NCI-H1105 treated with DMSO at 0.1 percent for 48 hours (cell line): ENCODE data around the gene SLBP.

ENCODE experiments used
- DNase-seq: peaks from one replicate; lab custom pipeline; 2025; lab: John Stamatoyannopoulos, UW

Gene SLBP

DNA sequence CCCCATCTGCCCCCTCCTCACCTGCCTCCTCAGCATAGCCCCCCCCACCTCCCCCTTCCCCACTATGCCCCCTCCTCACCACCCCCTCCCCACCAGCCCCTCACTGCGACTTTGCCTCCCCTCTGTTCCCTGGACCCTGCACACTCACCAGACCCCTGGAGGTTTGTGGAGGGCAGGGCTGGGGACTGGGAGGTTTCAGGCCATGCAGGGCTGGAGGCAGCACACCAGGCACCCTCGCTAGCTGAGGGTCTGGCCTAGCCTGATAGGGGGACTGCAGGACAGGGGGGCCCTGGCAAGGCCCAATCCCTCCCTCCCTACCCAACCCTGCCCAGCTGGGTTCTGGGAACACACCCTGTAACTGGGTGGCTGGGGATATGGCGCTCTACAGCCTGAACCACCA, 37.3 kb upstream of the SLBP start:
- no peak for DNase-seq

- DNase-seq, result peak; percentile 39
These were observed 36.4 kb upstream of the SLBP start for GRCh38 chr4:1748465-1748995.

GRCh38 chr4:1747603-1747967, 35.5 kb upstream of the SLBP start:
- DNase-seq, result no peak

- no peak for DNase-seq
These were observed 34.9 kb upstream of the SLBP start for GRCh38 chr4:1746919-1747602.

DNA sequence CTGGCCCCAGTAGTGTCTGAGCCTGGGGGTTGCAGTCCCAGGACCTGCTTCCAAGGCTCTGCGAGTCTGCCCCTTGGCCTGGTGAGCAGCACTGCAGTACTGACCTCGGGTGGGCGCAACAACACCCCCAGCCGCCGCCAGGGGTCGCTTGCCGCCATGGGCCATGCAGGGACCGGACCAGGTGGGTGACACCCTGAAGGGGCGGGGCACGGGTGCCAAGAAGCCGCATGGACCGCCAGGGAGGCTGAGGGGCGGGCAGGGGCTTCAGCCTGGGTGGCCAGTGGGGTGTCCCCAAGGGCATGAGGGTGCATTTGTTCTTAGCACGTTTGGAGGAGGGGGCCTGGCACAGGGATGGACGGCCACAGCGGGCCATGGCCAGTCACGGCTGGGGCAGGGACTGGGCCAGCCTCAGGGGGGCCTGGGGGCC, 34.2 kb upstream of the SLBP start:
- peak; percentile 26 for DNase-seq

DNA sequence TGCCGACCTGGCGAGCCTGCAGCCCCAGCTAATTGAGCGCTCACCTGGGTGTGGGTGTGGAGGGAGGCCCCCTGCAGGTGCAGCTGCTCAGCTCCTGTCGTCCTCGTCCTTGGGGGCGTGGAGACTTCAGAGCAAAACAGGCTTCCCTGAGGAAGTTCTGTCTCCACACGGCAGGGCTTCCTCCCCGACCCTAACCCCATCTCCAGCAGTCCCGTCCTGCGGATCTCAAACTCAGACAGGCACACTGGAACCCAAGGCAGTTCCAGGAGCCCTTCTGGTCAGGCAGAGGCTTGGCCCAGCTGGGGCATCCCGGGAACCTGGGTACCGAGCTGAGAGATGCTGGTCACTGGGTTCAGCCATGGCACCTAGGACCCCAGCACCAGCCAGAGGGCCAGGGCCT, 33.6 kb upstream of the SLBP start:
- DNase-seq, result no peak

DNA sequence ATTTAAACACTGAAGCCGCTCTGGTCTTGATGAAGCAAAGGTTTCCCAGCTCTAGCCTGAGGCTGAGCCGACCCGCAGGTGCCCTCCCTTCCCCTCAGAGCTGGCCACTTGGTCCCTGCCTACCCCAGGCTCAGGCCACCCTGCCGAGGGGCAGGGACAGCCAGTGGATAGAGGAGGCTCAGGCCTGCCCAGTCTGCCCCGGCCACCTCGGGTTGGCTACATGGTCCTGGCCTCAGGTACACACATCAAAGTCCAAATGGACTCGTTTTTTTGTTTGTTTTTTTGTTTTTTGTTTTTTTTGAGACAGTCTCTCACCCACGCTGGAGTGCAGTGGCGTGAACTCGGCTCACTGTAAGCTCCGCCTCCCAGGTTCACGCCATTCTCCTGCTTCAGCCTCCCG, 33.0 kb upstream of the SLBP start:
- DNase-seq, result no peak

- no peak for DNase-seq
These were observed 32.4 kb upstream of the SLBP start for GRCh38 chr4:1744552-1744951.

DNA sequence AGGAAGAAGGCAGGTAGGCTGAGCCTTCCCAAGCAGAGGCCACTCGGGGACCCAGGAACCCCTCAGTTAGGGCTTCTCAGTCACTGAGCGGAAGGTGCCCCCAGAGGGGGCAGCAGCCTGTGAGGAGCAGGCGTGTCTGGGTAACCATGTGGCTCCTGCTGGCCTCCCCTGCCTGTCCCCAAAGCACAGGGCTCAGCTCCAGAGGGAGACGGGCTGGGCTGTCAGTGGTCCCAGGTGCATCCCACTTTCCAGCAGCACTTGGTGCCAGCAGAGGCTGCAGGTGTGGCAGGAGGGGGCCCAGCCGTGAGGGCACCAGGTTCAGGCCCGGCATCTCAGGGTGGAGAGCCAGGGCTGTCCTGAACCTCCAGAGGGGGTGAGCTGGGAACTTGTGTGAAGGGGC, 31.9 kb upstream of the SLBP start:
- DNase-seq, result no peak

DNA sequence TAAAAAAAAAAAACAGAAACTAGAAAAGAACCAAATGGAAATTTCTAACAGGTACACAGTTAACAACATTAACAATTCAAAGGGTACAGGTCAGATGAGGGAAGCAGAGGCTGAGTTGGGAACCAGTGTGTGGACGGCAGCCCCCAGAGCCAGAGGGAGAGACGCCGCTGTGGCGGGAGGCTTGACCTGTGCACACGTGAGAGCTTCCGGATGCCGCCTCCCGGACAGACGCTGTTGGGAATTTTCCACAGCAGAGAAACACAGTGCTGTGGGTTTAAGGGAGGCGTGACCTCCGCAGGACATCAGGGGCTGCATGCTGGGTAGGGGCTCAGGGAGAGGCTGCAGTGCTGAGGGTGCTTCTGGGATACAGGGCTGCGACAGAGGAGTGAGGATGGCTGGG, 31.4 kb upstream of the SLBP start:
- DNase-seq, result no peak

GRCh38 chr4:1741208-1741607, 29.1 kb upstream of the SLBP start:
- no peak for DNase-seq

GRCh38 chr4:1740021-1740545, 28.0 kb upstream of the SLBP start:
- no peak for DNase-seq

DNA sequence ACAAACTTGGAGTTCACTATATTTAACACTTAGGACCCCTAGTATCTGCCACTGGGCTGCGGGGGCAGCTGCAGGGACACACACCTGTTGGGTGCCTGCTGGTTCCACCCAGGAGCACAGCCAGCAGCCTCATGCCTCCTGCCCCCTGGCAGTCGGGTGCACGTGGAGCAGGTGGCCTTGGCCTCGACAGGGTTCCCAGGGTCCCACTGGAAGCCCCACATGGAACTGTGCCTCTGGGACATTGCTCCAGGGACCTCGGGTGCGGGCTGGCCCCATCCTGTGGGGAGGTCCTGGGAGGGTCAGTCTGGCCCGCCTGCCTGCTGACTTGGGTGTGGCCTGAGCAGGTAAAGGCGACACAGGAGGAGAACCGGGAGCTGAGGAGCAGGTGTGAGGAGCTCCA, 27.2 kb upstream of the SLBP start:
- DNase-seq, result no peak

DNA sequence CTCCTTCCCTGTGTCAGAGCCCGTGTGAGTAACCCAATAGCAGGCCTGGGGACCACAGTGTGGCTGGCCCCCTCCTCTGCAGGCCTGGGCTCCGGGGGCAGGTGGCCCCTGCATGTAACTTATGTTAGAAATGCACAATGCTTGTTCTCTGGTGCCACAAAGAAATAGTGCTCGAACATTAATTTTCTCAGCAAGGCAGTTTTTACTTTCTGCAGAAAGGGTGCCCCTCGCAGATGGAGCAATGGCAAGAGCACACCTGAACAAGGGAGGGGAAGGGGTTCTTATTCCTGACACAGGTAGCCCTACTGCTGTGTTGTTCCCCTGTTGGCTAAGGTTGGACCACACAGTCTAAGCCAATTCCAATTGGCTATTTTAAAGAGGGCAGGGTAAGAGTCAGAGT, 26.3 kb upstream of the SLBP start:
- no peak for DNase-seq

DNA sequence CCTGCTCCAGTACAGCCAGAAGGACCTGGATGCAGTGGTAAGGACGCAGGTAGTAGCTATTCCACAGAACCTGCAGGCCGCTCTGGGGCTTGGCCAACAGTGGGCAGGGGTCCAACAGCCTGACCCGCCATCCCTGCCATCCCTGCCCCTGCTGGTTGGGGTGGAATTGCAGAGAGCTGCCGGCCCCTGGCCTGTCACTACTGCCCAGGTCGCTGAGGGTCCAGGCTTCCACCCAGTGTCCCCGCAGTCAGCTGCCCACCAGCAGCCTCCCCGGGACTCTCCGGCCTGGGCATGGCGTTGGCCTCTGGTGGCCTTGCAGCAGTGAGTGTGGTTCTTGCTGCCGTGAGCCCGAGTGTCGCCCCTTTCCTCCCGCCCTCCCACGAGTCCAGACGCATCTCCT, 25.5 kb upstream of the SLBP start:
- no peak for DNase-seq

- no peak for DNase-seq
These were observed 24.7 kb upstream of the SLBP start for GRCh38 chr4:1736812-1737211.

DNA sequence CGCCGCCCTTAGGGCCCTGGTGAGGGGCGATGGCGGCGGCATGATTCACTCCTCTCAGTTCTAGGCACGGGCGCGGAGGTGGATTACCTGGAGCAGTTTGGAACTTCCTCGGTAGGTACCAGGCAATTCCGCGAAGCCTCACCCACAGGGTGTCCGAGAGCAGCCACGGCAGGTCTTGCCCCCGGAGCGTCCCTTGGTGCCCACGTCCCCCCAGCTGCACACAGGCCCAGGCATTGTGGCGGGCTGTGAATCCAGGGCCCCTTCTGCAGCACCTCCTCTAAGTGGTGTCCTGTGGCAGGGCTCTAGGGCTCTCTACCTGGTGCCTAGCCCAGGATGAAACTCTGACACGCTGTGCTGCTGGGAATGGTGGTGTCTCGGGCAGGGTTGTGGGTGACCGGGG, 23.1 kb upstream of the SLBP start:
- no peak for DNase-seq

DNA sequence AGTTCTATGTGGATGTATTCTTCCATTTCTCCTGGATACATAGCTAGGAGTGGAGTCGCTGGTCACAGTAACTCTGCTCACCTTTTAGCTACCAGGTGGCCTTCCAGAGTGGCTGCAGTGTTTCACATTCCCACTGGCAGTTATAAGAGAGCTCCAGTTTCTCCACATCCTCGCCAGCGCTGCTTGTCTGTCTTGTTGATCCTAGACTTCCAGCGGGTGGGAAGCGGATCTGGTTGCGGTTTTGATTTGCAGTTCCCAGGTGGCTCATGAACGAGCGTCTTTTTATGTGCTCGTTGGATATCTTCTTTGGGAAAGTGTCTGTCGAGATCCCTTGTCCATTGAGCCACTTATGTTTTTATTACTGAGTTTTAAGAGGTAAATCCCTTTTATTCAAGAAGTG, 20.8 kb upstream of the SLBP start:
- DNase-seq, result no peak

DNA sequence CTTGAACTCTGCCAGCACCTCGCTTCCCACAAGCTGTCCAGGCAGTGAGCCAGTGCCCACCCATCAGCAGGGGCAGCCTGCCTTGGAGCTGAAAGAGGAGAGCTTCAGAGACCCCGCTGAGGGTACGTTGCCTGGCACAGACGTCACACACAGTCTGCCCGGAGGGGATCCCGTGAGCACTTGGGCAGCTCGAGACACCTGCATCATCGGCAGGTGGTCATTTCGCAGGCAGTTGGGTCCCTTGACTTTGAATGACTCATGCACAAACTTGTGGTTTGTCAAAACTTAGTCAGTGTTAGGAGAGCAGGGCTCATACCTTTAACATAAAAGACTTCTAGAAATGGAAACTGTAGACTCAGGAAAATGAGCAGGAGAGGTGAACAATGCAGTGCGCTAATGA, 19.1 kb upstream of the SLBP start:
- no peak for DNase-seq

GRCh38 chr4:1730532-1731135, 18.5 kb upstream of the SLBP start:
- no peak for DNase-seq

DNA sequence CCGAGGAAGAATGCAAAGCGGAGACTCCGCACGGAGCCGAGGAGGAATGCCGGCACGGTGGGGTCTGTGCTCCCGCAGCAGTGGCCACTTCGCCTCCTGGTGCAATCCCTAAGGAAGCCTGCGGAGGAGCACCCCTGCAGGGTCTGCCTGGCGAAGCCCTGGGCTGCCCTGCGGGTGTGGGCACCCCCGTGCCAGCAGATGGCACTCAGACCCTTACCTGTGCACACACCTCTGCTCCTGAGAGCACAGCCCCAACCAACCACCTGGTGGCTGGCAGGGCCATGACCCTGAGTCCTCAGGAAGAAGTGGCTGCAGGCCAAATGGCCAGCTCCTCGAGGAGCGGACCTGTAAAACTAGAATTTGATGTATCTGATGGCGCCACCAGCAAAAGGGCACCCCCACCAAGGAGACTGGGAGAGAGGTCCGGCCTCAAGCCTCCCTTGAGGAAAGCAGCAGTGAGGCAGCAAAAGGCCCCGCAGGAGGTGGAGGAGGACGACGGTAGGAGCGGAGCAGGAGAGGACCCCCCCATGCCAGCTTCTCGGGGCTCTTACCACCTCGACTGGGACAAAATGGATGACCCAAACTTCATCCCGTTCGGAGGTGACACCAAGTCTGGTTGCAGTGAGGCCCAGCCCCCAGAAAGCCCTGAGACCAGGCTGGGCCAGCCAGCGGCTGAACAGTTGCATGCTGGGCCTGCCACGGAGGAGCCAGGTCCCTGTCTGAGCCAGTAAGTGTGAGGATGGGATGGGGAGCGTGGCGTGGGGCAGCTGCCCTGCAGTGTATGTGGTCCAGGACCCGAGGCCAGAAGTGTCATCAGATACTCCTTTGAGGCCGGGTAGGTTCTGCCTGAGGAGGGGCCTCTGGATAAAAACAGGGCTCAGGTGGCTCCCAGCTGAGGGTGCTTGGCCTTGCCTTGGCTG, 16.2 kb upstream of the SLBP start:
- no peak for DNase-seq

GRCh38 chr4:1727117-1728031, 15.3 kb upstream of the SLBP start:
- no peak for DNase-seq
